GM19238 (cell line): ENCODE results near the gene AKAP6.

Source experiments
- DNase-seq: peaks from one replicate; pipeline ENCODE4 v3.0.0; 2011; ENCODE audit warnings: low spot score; ENCODE audit not compliant: insufficient read length

AKAP6 gene

GRCh38 chr14:32814721-32815120 is 485.6 kb downstream of the AKAP6 start:
- DNase-seq = no peak

GRCh38 chr14:32816588-32816987 is 487.5 kb downstream of the AKAP6 start:
- DNase-seq = no peak

GRCh38 chr14:32817780-32818179 is 488.7 kb downstream of the AKAP6 start:
- no peak for DNase-seq

GRCh38 chr14:32818581-32818980 is 489.5 kb downstream of the AKAP6 start:
- no peak for DNase-seq

GRCh38 chr14:32820181-32820580 is 491.1 kb downstream of the AKAP6 start:
- DNase-seq = no peak

- no peak for DNase-seq
These were observed 491.6 kb downstream of the AKAP6 start for GRCh38 chr14:32820682-32821081.

- DNase-seq = no peak
These were observed 493.0 kb downstream of the AKAP6 start for GRCh38 chr14:32821964-32822653.

- DNase-seq = no peak
These were observed 494.6 kb downstream of the AKAP6 start for GRCh38 chr14:32823706-32824105.

GRCh38 chr14:32824195-32824594 is 495.1 kb downstream of the AKAP6 start:
- DNase-seq = no peak

GRCh38 chr14:32825058-32825457 is 496.0 kb downstream of the AKAP6 start:
- DNase-seq = no peak

GRCh38 chr14:32826404-32827082 is 497.4 kb downstream of the AKAP6 start:
- no peak for DNase-seq

GRCh38 chr14:32827514-32827913 is 498.4 kb downstream of the AKAP6 start:
- no peak for DNase-seq

- DNase-seq = no peak
These were observed 506.8 kb downstream of the AKAP6 start for GRCh38 chr14:32835924-32836323.

- DNase-seq = no peak
These were observed 512.6 kb downstream of the AKAP6 start for GRCh38 chr14:32841698-32842097.

GRCh38 chr14:32846821-32847365 is 517.8 kb downstream of the AKAP6 start:
- DNase-seq = no peak

- no peak for DNase-seq
These were observed 518.8 kb downstream of the AKAP6 start for GRCh38 chr14:32847867-32848266.

- no peak for DNase-seq
These were observed 536.8 kb downstream of the AKAP6 start for GRCh38 chr14:32865827-32866376.

- no peak for DNase-seq
These were observed 554.1 kb downstream of the AKAP6 start for GRCh38 chr14:32883188-32883587.
